DND-41 (cell line): ENCODE results near the gene ADGRG4.
"Not testable (repeated sequence)": the region's sequence is repeated elsewhere in the genome, so short reads cannot be mapped to it uniquely, and the experiment has no call there.

Experiments
- ATAC-seq: fragments of 200-7000 bp; cut with Tn5 transposase; 3 replicates; pipeline ENCODE4 v1.9.1; 2021; ENCODE audit warnings: low read depth; ENCODE audit not compliant: insufficient read depth
- DNase-seq: peaks from one replicate; pipeline ENCODE4 v3.0.0-alpha.2; 2020
- H2AFZ ChIP-seq: 2 replicates; pipeline ENCODE4 v1.6.0; 2012; ENCODE audit warnings: low read depth, low read length
- H3K27ac ChIP-seq: 2 replicates; pipeline ENCODE4 v1.5.1; 2012; ENCODE audit warnings: low read length, inconsistent platforms
- H3K27me3 ChIP-seq: fragments of 200-600 bp; sonication (generic); 2 replicates; pipeline ENCODE4 v1.6.0; 2012; ENCODE audit warnings: low read length, mild to moderate bottlenecking, inconsistent platforms; ENCODE audit not compliant: insufficient read depth, poor library complexity
- H3K36me3 ChIP-seq: 2 replicates; pipeline ENCODE4 v1.5.1; 2012; ENCODE audit warnings: low read length, inconsistent platforms; ENCODE audit not compliant: insufficient read depth
- H3K4me1 ChIP-seq: 2 replicates; pipeline ENCODE4 v1.5.1; 2012; ENCODE audit warnings: mild to moderate bottlenecking, low read length; ENCODE audit not compliant: insufficient read depth
- H3K4me2 ChIP-seq: 2 replicates; pipeline ENCODE4 v1.6.0; 2012; ENCODE audit warnings: mild to moderate bottlenecking, moderate library complexity, low read length, inconsistent platforms; ENCODE audit not compliant: insufficient read depth
- H3K4me3 ChIP-seq, 2 experiments: fragments of 200-600 bp in 1 of 2; shearing (Covaris generic) in 1 of 2; 2 replicates each; pipeline ENCODE4 v1.5.1; 2012 to 2016; ENCODE audit warnings: inconsistent platforms in 2 of 2, low read length in 2 of 2, mild to moderate bottlenecking in 2 of 2, low read depth in 1 of 2, moderate library complexity in 1 of 2
- H3K79me2 ChIP-seq: 2 replicates; pipeline ENCODE4 v1.6.0; 2012; ENCODE audit warnings: low read length, inconsistent platforms; ENCODE audit not compliant: insufficient read depth
- H3K9ac ChIP-seq: 2 replicates; pipeline ENCODE4 v1.6.0; 2012; ENCODE audit warnings: low read depth, mild to moderate bottlenecking, inconsistent platforms, low read length, moderate library complexity
- H3K9me3 ChIP-seq: 2 replicates; pipeline ENCODE4 v1.5.1; 2012; ENCODE audit warnings: low read length, moderate library complexity, mild to moderate bottlenecking, inconsistent platforms; ENCODE audit not compliant: insufficient read depth, severe bottlenecking
- H4K20me1 ChIP-seq: 2 replicates; pipeline ENCODE4 v1.6.0; 2012; ENCODE audit warnings: low read length; ENCODE audit not compliant: insufficient read depth
- CTCF ChIP-seq: IDR thresholded peaks from 2 replicates; pipeline ENCODE4 v1.5.1; 2012; ENCODE audit warnings: borderline replicate concordance, low read length, moderate library complexity, mild to moderate bottlenecking; ENCODE audit not compliant: poor library complexity, severe bottlenecking; ENCODE audit errors: extremely low read depth
- EZH2 ChIP-seq: IDR thresholded peaks from 3 replicates; pipeline ENCODE4 v1.6.1; 2012; ENCODE audit warnings: borderline replicate concordance, low read depth, mild to moderate bottlenecking, moderate library complexity, low read length, inconsistent platforms; ENCODE audit not compliant: severe bottlenecking

ADGRG4 gene, protein sequence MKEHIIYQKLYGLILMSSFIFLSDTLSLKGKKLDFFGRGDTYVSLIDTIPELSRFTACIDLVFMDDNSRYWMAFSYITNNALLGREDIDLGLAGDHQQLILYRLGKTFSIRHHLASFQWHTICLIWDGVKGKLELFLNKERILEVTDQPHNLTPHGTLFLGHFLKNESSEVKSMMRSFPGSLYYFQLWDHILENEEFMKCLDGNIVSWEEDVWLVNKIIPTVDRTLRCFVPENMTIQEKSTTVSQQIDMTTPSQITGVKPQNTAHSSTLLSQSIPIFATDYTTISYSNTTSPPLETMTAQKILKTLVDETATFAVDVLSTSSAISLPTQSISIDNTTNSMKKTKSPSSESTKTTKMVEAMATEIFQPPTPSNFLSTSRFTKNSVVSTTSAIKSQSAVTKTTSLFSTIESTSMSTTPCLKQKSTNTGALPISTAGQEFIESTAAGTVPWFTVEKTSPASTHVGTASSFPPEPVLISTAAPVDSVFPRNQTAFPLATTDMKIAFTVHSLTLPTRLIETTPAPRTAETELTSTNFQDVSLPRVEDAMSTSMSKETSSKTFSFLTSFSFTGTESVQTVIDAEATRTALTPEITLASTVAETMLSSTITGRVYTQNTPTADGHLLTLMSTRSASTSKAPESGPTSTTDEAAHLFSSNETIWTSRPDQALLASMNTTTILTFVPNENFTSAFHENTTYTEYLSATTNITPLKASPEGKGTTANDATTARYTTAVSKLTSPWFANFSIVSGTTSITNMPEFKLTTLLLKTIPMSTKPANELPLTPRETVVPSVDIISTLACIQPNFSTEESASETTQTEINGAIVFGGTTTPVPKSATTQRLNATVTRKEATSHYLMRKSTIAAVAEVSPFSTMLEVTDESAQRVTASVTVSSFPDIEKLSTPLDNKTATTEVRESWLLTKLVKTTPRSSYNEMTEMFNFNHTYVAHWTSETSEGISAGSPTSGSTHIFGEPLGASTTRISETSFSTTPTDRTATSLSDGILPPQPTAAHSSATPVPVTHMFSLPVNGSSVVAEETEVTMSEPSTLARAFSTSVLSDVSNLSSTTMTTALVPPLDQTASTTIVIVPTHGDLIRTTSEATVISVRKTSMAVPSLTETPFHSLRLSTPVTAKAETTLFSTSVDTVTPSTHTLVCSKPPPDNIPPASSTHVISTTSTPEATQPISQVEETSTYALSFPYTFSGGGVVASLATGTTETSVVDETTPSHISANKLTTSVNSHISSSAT (N-terminal part only)

DNA sequence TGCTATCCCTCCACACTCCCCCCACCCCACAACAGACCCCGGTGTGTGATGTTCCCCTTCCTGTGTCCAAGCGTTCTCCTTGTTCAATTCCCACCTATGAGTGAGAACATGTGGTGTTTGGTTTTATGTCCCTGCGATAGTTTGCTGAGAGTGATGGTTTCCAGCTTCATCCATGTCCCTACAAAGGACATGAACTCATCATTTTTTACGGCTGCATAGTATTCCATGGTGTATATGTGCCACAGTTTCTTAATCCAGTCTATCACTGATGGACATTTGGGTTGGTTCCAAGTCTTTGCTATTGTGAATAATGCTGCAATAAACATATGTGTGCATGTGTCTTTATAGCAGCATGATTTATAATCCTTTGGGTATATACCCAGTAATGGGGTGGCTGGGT is at the start of gene ADGRG4:
TSS of gene ADGRG4 (plus strand) at position 243 of the 400 bp plus-strand sequence. CDS start 7,815 bp downstream, outside the sequence.
- H3K9me3 ChIP-seq, H3K79me2 ChIP-seq, H3K27me3 ChIP-seq, H3K4me3 ChIP-seq, ATAC-seq, H3K9ac ChIP-seq, H3K27ac ChIP-seq, H4K20me1 ChIP-seq, H2AFZ ChIP-seq, H3K4me2 ChIP-seq, H3K36me3 ChIP-seq, DNase-seq, H3K4me1 ChIP-seq: not testable (repeated sequence)

DNA sequence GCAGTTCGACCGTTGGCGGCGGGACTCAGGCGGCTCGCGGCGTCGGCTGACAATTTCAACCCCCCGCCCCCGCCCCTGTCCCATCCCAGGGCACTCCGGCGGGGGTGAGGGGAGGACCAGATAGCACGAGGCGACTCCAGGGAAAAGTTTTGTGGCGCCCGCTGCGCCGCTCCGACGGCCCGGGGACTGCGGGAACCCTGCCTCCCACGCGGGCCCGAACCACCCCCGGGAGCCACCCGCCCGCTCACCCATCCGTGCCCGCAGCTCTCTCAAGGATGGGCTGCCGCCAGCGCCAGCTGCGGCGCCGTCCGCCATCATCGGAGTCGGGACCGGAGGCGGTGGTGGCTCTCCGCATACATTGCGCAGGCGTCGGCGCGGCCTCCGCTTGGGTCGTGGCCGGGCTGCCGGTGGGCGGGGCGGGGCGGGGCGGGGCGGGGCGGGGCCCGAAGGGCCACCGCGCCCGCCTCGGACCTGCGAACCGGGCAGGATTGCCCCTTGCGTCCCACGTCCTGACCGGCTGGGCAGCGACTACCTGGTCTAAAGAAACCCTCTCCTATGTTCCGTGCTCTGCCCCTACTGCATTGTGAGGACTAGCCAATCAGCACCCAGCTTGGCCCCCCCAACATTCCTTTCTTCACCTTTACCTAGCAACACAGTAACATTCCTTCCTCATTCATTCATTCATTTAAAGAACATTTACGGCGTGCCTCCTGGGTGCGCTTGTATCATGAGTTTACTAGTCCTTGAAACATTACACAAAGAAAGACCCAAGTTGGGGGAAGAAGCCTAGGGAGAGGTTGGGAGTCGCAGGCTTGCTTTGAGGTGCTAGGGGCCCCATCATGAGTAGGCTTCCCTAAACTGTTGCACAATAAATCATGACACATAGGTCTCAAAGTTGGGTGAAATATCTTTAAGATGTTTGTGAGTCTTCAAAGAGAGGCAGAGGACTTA is 49.4 kb upstream of the ADGRG4 start, which contains the start of gene MAP7D3:
TSS of gene MAP7D3 (minus strand) at position 360 of the 951 bp plus-strand sequence. CDS start at position 318, 42 bp downstream.
- peak within 1 kb of the TSS; percentile 77 for H3K9ac ChIP-seq
- peak; percentile 69 for DNase-seq
- no peaks in the 10 kb centered on the region for H3K27me3 ChIP-seq
- peak within 1 kb of the TSS; percentile 53 to 71; a peak in 3 of 4 replicates for H3K4me3 ChIP-seq
- peaks cover 18% of the 10 kb centered on the region; the same call in 1 of the 2 replicates for H3K79me2 ChIP-seq
- 0 out of 2 replicates have a peak, but pooled peaks cover 1% of the 10 kb centered on the region for H3K36me3 ChIP-seq
- peak within 1 kb of the TSS; percentile 77 for H2AFZ ChIP-seq
- ATAC-seq, result peak; percentile 91
- H4K20me1 ChIP-seq, result no peaks in the 10 kb centered on the region
- peaks cover 19% of the 10 kb centered on the region for H3K4me1 ChIP-seq
- peak within 1 kb of the TSS; percentile 64 for H3K27ac ChIP-seq
- TF ChIP-seq EZH2, result no peak
- no peaks in the 10 kb centered on the region for H3K9me3 ChIP-seq
- H3K4me2 ChIP-seq, result peak within 1 kb of the TSS; percentile 80

- Histone ChIP-seq H3K27me3 (no peaks in the 10 kb centered on the region), H3K4me3 (no peak overlapping the region), H3K9ac (no peak overlapping the region), H3K4me1 (peaks cover 7% of the 10 kb centered on the region; the same call in 1 of the 2 replicates), H4K20me1 (no peaks in the 10 kb centered on the region), H3K79me2 (0 out of 2 replicates have a peak, but pooled peaks cover 3% of the 10 kb centered on the region), H3K4me2 (no peak overlapping the region), H3K36me3 (no peaks in the 10 kb centered on the region), H3K9me3 (no peaks in the 10 kb centered on the region), H2AFZ (no peak overlapping the region), H3K27ac (no peak overlapping the region)
- no peak for ATAC-seq
- no peak for DNase-seq
- TF ChIP-seq EZH2 (no peak), CTCF (no peak)
These were observed 45.2 kb upstream of the ADGRG4 start for GRCh38 chrX:136255541-136255940.
